NCI-H82 treated with DMSO at 0.1 percent for 48 hours (cell line): Measurements from ENCODE around the gene ZNF724.
"Not testable (repeated sequence)": the region's sequence is repeated elsewhere in the genome, so short reads cannot be mapped to it uniquely, and the experiment has no call there.

ENCODE experiments used
- DNase-seq: peaks from one replicate; lab custom pipeline; 2025; ENCODE audit not compliant: unreplicated experiment; lab: John Stamatoyannopoulos, UW

ZNF724 gene

DNA sequence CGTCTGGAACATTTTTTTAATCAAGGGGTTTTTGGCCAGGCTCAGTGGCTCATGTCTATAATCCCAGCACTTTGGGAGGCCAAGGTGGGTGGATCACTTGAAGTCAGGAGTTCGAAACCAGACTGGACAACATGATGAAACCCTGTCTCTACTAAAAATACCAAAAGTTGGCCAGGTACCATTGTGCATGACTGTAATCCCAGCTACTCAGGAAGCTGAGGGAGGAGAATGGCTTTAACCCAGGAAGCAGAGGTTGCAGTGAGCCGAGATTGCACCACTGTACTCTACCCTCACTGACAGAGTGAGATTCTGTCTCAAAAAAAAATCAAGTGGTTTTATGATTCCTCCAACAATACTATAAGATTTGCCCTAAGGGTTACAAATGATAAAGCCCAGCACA is 3.1 kb upstream of the ZNF724 start:
- not testable (repeated sequence) for DNase-seq

- no peak for DNase-seq
Measured at GRCh38 chr19:23241419-23241818, 8.8 kb downstream of the ZNF724 start.

- no peak for DNase-seq
Measured at GRCh38 chr19:23222998-23223652, 27.1 kb downstream of the ZNF724 start.

GRCh38 chr19:23203841-23204344 is 46.3 kb downstream of the ZNF724 start:
- DNase-seq, result no peak

DNA sequence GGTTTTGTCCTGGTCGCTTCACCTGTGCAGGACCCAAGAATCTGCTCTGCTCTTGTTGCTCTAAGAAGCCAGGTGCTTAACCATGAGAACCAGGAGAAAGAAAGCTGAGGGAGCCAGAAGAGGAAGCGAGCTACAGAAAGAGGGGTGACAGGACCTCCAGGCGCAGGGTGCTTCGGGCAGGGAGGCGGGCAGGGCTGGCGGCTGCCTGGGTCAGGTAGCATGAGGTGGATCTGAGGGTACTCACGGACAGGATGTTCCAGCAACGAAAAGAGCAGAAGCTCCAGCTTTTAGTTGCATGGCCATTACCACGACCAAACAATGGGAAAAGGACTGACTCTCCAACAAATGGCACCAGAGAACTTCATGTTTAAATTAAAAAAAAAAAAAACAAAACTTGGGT is 59.9 kb downstream of the ZNF724 start:
- DNase-seq, result no peak

DNA sequence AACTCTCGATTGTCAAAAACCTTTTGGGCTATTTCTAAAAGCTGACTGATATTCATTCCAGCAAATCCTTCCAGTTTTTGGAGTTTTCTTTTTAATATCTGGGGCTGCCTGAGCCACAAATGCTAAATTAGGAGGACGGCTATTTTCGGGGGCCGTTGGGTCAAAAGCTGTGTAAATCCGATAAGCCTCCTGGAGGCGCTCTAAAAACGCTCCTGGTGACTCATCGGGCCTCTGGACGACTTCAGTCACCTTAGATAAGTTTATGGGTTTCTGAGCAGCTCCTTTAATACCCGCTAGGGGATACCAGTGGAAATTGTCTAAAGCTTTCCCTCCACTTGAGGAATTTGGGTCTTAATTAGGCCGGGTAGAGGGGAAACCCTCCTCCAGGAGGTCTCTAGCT is 66.9 kb downstream of the ZNF724 start:
- DNase-seq, result no peak
